PC-9 (cell line): ENCODE data around the gene TLR1. TPM values are rescaled to one million over a fixed set of nuclear protein-coding genes. Genes with fewer than 3 reads are reported as not detected.

Source experiments
- BruUV-seq: library from RNA; stranded (reverse); fragments of 400-500 nt; replicated peaks from 2 replicates; lab custom pipeline; 2021; lab: Mats Ljungman, UMichigan
- CTCF ChIA-PET: fragments of 300-600 bp; sonication (Branson Sonifier 250); formaldehyde crosslinking; loops from one replicate; lab custom pipeline; 2022; ENCODE audit warnings: antibody characterized with exemption; lab: Charles Lee
- POLR2A ChIA-PET: fragments of 300-600 bp; sonication (Branson Sonifier 250); formaldehyde crosslinking; loops from one replicate; lab custom pipeline; 2022; ENCODE audit warnings: antibody characterized with exemption; ENCODE audit not compliant: unreplicated experiment; lab: Charles Lee
- DNase-seq, 2 experiments: peaks; one replicate each; pipeline versions ENCODE4 v3.0.0 to v3.0.0-alpha.2; 2015 to 2022; ENCODE audit warnings: mixed read lengths in 1 of 2
- H2AFZ ChIP-seq: fragments of 200-600 bp; sonication (generic); 2 replicates; pipeline ENCODE4 v1.8.1; 2017; ENCODE audit warnings: antibody characterized with exemption
- H3F3A ChIP-seq: fragments of 200-600 bp; sonication (generic); 2 replicates; pipeline ENCODE4 v1.8.1; 2017; ENCODE audit warnings: antibody characterized with exemption, mild to moderate bottlenecking, low read depth; ENCODE audit not compliant: insufficient read depth
- H3K27ac ChIP-seq: fragments of 200-600 bp; sonication (generic); 2 replicates; pipeline ENCODE4 v1.6.1; 2016; ENCODE audit warnings: mixed run types
- H3K27me3 ChIP-seq: fragments of 200-600 bp; sonication (generic); 2 replicates; pipeline ENCODE4 v1.6.1; 2016; ENCODE audit warnings: low read depth, mixed run types; ENCODE audit not compliant: insufficient read depth
- H3K36me3 ChIP-seq: fragments of 200-600 bp; sonication (generic); 2 replicates; pipeline ENCODE4 v1.6.1; 2016; ENCODE audit warnings: low read depth, mixed run types
- H3K4me1 ChIP-seq: fragments of 200-600 bp; sonication (generic); replicated peaks from 2 replicates; pipeline ENCODE4 v1.6.1; 2016; ENCODE audit warnings: mixed run types; ENCODE audit not compliant: insufficient read depth
- H3K4me2 ChIP-seq: fragments of 200-600 bp; sonication (generic); 2 replicates; pipeline ENCODE4 v1.6.1; 2017; ENCODE audit warnings: mixed run types
- H3K4me3 ChIP-seq: fragments of 200-600 bp; sonication (generic); 2 replicates; pipeline ENCODE4 v1.6.1; 2016; ENCODE audit warnings: mixed run types
- H3K79me2 ChIP-seq: fragments of 200-600 bp; sonication (generic); 2 replicates; pipeline ENCODE4 v1.6.1; 2017; ENCODE audit warnings: low read depth, mixed run types
- H3K9me2 ChIP-seq: fragments of 200-600 bp; sonication (generic); 2 replicates; pipeline ENCODE4 v1.8.1; 2017; ENCODE audit warnings: mild to moderate bottlenecking; ENCODE audit not compliant: insufficient read depth
- H3K9me3 ChIP-seq: fragments of 200-600 bp; sonication (generic); 2 replicates; pipeline ENCODE4 v1.8.1; 2016; ENCODE audit warnings: low read depth; ENCODE audit not compliant: insufficient read depth
- H4K20me1 ChIP-seq: fragments of 200-600 bp; sonication (generic); 2 replicates; pipeline ENCODE4 v1.8.1; 2017; ENCODE audit not compliant: insufficient read depth
- EZH2 ChIP-seq: fragments of 200-600 bp; sonication (generic); IDR thresholded peaks from 2 replicates; pipeline ENCODE4 v1.8.0; 2017; ENCODE audit warnings: antibody characterized with exemption, low read depth
- intact Hi-C: fragments of 100-400 bp; cut with micrococcal nuclease; formaldehyde crosslinking; loops from one replicate; pipeline ENCODE4 v1.10.0; 2022; ENCODE audit not compliant: unreplicated experiment
- total RNA-seq: library from RNA; stranded (reverse); gene quantifications from 2 replicates; pipeline ENCODE4 v1.2.3, GENCODE V29; 2021
- TF ChIP-seq, protein P1 (sequence below): fragments of 200-600 bp; sonication (generic); conservative IDR thresholded peaks from 2 replicates; pipeline ENCODE4 v1.6.1; 2017; ENCODE audit warnings: mixed run types, antibody characterized with exemption, mild to moderate bottlenecking, moderate library complexity

TLR1 gene
- total RNA-seq, 1 experiment from 2014 or later: 3.9 TPM

DNA sequence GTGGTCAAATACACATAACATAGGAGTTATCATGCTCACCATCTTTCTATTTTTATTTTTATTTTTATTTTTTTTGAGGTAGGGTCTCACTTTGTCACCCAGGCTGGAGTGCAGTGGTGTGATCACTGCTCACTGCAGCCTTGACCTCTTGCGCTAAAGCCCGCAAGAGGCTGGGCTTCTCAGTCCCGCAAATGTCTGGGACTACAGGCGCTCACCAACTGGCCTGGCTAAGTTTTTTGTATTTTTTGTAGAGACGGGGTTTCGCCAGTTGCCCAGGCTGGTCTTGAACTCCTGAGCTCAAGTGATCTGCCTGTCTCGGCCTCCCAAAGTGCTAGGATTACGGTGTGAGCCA is 21.5 kb downstream of the TLR1 start:
- Histone ChIP-seq H3F3A (no peaks in the 10 kb centered on the region), H4K20me1 (no peaks in the 10 kb centered on the region), H3K4me2 (no peak overlapping the region), H3K79me2 (no peaks in the 10 kb centered on the region), H3K36me3 (no peaks in the 10 kb centered on the region), H3K9me2 (no peaks in the 10 kb centered on the region), H3K27ac (no peak overlapping the region), H3K9me3 (no peaks in the 10 kb centered on the region), H3K27me3 (no peaks in the 10 kb centered on the region), H3K4me1 (no peaks in the 10 kb centered on the region), H3K4me3 (no peak overlapping the region), H2AFZ (no peak overlapping the region)
- POLR2A ChIA-PET: interaction anchor here (0.7 kb wide), 2 partner anchors 768 to 773 kb away, joined by 6 read pairs; no protein-coding TSS in a partner anchor
- TF ChIP-seq EZH2: no peak
- TF ChIP-seq, protein P1, sequence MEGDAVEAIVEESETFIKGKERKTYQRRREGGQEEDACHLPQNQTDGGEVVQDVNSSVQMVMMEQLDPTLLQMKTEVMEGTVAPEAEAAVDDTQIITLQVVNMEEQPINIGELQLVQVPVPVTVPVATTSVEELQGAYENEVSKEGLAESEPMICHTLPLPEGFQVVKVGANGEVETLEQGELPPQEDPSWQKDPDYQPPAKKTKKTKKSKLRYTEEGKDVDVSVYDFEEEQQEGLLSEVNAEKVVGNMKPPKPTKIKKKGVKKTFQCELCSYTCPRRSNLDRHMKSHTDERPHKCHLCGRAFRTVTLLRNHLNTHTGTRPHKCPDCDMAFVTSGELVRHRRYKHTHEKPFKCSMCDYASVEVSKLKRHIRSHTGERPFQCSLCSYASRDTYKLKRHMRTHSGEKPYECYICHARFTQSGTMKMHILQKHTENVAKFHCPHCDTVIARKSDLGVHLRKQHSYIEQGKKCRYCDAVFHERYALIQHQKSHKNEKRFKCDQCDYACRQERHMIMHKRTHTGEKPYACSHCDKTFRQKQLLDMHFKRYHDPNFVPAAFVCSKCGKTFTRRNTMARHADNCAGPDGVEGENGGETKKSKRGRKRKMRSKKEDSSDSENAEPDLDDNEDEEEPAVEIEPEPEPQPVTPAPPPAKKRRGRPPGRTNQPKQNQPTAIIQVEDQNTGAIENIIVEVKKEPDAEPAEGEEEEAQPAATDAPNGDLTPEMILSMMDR: peak; percentile 51
- no TSS peak for BruUV-seq
- CTCF ChIA-PET: interaction anchor here (0.7 to 1.9 kb wide), 5 partner anchors 24 to 981 kb away, joined by 3 to 8 read pairs (median 4); partner anchors contain the start of gene TLR6
- no peak for DNase-seq
- intact Hi-C loops: loop anchor here (2.0 kb wide), 2 partner anchors 74 to 720 kb away; partner anchors contain the start of gene TLR6

DNA sequence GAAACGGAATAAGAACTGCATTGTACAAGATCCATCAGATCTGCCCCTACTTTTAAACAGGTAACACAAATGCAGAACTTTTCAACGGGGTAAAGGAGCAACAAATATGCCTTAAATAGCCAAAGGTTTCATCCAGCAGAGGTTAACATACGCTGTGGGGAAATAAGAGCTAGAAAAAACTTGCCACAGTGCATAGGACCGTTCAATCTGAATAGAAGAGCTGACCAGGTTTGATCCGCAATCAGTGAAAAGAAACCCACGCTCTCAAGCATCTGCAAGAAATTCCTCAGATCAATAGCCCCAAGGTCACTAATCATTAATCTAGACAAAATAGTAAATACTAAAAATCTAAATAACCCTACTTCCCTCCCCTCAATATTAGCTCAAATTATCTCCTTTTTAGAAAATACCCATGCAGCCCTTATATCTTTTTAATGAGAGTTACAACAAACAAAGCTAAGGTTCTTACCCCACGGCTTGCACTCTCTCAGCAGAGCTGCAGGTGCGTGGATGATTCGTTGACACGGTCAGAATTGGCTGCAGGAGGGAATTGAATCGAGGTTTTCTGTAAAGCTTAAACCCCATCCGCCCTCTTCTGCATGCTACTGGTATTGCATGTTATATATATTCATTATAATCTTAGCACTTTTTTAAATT is 22.0 kb downstream of the TLR1 start, which contains the start of gene TLR10:
Gene TLR10, minus strand, starts transcription at position 539 of the 657 bp plus-strand sequence. CDS start 7,400 bp downstream, outside the sequence.
- no peaks in the 10 kb centered on the region for H3K9me3 ChIP-seq
- POLR2A ChIA-PET: interaction anchor here (0.6 to 0.7 kb wide), 2 partner anchors 707 to 773 kb away, joined by 3 to 6 read pairs; no protein-coding TSS in a partner anchor
- intact Hi-C loops: loop anchor here (2.0 kb wide), 2 partner anchors 74 to 720 kb away; partner anchors contain the start of gene TLR6
- H2AFZ ChIP-seq: no peak within 1 kb of the TSS
- CTCF ChIA-PET: interaction anchor here (0.6 to 1.9 kb wide), 7 partner anchors 12 to 981 kb away, joined by 3 to 8 read pairs (median 4); partner anchors contain the start of gene TLR6
- no peaks in the 10 kb centered on the region for H3K4me1 ChIP-seq
- BruUV-seq: no TSS peak
- H3F3A ChIP-seq: no peaks in the 10 kb centered on the region
- H3K4me3 ChIP-seq: no peak within 1 kb of the TSS
- TF ChIP-seq EZH2: no peak
- TF ChIP-seq, protein P1: peak; percentile 75
- no peak within 1 kb of the TSS for H3K27ac ChIP-seq
- H4K20me1 ChIP-seq: no peaks in the 10 kb centered on the region
- no peaks in the 10 kb centered on the region for H3K36me3 ChIP-seq
- no peak within 1 kb of the TSS for H3K4me2 ChIP-seq
- no peaks in the 10 kb centered on the region for H3K79me2 ChIP-seq
- no peaks in the 10 kb centered on the region for H3K9me2 ChIP-seq
- no peaks in the 10 kb centered on the region for H3K27me3 ChIP-seq
- peak in 1 of 2 experiments; percentile 9 for DNase-seq

DNA sequence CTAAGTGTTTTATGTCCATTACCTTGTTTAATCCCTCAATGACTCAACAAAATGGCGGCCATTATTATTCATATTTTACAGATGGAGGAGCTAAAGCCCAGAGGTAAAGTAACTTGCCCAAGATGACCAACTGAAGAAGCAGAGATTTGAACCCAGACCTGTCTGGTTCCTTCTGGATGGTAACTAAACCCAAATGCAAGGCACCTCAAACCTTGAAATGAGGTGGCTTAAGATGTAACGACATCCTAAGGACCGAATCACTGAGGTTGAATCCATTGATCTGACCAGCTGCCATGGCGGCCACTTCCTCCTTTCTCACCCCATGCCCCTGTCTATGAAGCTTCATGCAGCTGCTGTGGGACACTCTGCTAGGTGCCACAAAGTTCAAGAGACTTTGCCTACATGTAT is 22.7 kb downstream of the TLR1 start:
- Histone ChIP-seq H2AFZ (no peak overlapping the region), H3K4me3 (no peak overlapping the region), H3K9me3 (no peaks in the 10 kb centered on the region), H3K27ac (no peak overlapping the region), H3F3A (no peaks in the 10 kb centered on the region), H4K20me1 (no peaks in the 10 kb centered on the region), H3K36me3 (no peaks in the 10 kb centered on the region), H3K27me3 (no peaks in the 10 kb centered on the region), H3K4me1 (no peaks in the 10 kb centered on the region), H3K79me2 (no peaks in the 10 kb centered on the region), H3K9me2 (no peaks in the 10 kb centered on the region), H3K4me2 (no peak overlapping the region)
- intact Hi-C loops: loop anchor here (2.0 kb wide), 2 partner anchors 75 to 719 kb away; partner anchors contain the start of gene TLR6
- no peak for TF ChIP-seq EZH2
- TF ChIP-seq, protein P1: no peak
- ChIA-PET POLR2A (no interaction called here), CTCF (interaction anchor here (1.5 to 1.9 kb wide), 2 partner anchors 22 to 74 kb away, joined by 7 to 8 read pairs; partner anchors contain the start of gene TLR6)
- no TSS peak for BruUV-seq
- DNase-seq: no peak
